Progenitor cell of endocrine pancreas (in vitro differentiated cells): ENCODE results near the gene LRP3. TPM values are rescaled to one million over a fixed set of nuclear protein-coding genes. Genes with fewer than 3 reads are reported as not detected.
A peak's percentile ranks its signal among the peaks of the same experiment; 100 is the strongest.
"Not testable (repeated sequence)": the region's sequence is repeated elsewhere in the genome, so short reads cannot be mapped to it uniquely, and the experiment has no call there.

ENCODE experiments used
- DNase-seq: peaks from one replicate; pipeline ENCODE4 v3.0.0; 2021; ENCODE audit warnings: low spot score; ENCODE audit not compliant: unreplicated experiment
- H3K27ac Mint-ChIP-seq: 2 replicates; pipeline ENCODE4 v1.8.0; 2021; ENCODE audit warnings: mild to moderate bottlenecking, moderate library complexity, mixed read lengths
- H3K27me3 Mint-ChIP-seq: 2 replicates; pipeline ENCODE4 v1.8.0; 2021; ENCODE audit warnings: mixed read lengths
- H3K36me3 Mint-ChIP-seq: 2 replicates; pipeline ENCODE4 v1.8.0; 2022; ENCODE audit warnings: mixed read lengths; ENCODE audit not compliant: insufficient read depth
- H3K4me1 Mint-ChIP-seq: 2 replicates; pipeline ENCODE4 v1.8.0; 2021; ENCODE audit warnings: low read depth, mixed read lengths
- H3K4me3 Mint-ChIP-seq: 2 replicates; pipeline ENCODE4 v1.8.0; 2021; ENCODE audit warnings: low read depth, mild to moderate bottlenecking, moderate library complexity, mixed read lengths
- H3K9me3 Mint-ChIP-seq: 2 replicates; pipeline ENCODE4 v1.8.0; 2021; ENCODE audit warnings: low read depth, mixed read lengths
- long read RNA-seq: library from polyadenylated mRNA; unstranded; transcript quantifications from one replicate; pipeline ENCODE4 v2.0.0, GENCODE V29; 2020
- total RNA-seq: library from RNA; stranded (reverse); gene quantifications from 2 replicates; pipeline ENCODE4 v1.2.1, GENCODE V29; 2021
- TF ChIP-seq, protein P1 (sequence below): fragments of 200-600 bp; sonication (generic); IDR thresholded peaks from one replicate; pipeline ENCODE4 v1.5.0; 2021; ENCODE audit warnings: antibody characterized with exemption, mild to moderate bottlenecking; ENCODE audit not compliant: unreplicated experiment

LRP3 gene, protein sequence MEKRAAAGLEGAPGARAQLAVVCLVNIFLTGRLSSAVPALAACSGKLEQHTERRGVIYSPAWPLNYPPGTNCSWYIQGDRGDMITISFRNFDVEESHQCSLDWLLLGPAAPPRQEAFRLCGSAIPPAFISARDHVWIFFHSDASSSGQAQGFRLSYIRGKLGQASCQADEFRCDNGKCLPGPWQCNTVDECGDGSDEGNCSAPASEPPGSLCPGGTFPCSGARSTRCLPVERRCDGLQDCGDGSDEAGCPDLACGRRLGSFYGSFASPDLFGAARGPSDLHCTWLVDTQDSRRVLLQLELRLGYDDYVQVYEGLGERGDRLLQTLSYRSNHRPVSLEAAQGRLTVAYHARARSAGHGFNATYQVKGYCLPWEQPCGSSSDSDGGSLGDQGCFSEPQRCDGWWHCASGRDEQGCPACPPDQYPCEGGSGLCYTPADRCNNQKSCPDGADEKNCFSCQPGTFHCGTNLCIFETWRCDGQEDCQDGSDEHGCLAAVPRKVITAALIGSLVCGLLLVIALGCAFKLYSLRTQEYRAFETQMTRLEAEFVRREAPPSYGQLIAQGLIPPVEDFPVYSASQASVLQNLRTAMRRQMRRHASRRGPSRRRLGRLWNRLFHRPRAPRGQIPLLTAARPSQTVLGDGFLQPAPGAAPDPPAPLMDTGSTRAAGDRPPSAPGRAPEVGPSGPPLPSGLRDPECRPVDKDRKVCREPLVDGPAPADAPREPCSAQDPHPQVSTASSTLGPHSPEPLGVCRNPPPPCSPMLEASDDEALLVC
- 50.1 and 51.2 TPM in 2 replicates for total RNA-seq
- long read RNA-seq, partial matches to known transcripts, result 0 of 1 reads
- long read RNA-seq, other reads (novel, unspliced or antisense), result 1 of 1 reads

DNA sequence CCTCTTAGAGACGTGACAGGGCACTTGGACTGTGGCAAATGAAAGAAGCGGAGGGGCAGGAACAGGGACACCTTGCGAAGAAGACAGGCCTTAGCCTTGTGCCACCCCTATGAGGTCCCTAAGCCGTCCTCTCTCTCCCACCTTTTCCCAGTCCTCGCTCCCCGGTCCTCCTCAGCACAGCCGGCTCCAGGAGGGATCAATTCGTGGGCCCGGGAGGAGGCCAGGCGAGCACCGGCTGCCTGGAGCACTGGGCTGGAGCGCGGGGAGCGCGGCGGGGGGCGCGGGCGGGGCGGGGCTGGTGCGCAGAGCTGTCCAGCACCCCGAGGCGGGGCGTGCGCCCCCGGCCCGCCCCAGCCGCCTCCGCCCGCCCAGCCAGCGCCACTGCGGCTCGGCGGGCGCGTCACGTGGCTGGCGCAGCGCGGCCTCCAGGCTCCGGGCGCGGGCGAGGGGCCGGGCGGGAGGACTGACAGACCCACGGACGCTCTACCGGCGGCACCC, at the start of gene LRP3:
Gene LRP3, plus strand, starts transcription at position 466 of the 498 bp plus-strand sequence. CDS start 456 bp downstream, outside the sequence.
- Mint-ChIP-seq H3K4me3 (peak within 1 kb of the TSS; percentile 85), H3K27me3 (peaks cover 38% of the 10 kb centered on the region), H3K4me1 (no peaks in the 10 kb centered on the region), H3K9me3 (no peaks in the 10 kb centered on the region), H3K27ac (peak within 1 kb of the TSS; percentile 93), H3K36me3 (peaks cover 3% of the 10 kb centered on the region)
- peak; percentile 43 for DNase-seq
- TF ChIP-seq, protein P1, sequence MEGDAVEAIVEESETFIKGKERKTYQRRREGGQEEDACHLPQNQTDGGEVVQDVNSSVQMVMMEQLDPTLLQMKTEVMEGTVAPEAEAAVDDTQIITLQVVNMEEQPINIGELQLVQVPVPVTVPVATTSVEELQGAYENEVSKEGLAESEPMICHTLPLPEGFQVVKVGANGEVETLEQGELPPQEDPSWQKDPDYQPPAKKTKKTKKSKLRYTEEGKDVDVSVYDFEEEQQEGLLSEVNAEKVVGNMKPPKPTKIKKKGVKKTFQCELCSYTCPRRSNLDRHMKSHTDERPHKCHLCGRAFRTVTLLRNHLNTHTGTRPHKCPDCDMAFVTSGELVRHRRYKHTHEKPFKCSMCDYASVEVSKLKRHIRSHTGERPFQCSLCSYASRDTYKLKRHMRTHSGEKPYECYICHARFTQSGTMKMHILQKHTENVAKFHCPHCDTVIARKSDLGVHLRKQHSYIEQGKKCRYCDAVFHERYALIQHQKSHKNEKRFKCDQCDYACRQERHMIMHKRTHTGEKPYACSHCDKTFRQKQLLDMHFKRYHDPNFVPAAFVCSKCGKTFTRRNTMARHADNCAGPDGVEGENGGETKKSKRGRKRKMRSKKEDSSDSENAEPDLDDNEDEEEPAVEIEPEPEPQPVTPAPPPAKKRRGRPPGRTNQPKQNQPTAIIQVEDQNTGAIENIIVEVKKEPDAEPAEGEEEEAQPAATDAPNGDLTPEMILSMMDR, result no peak

DNA sequence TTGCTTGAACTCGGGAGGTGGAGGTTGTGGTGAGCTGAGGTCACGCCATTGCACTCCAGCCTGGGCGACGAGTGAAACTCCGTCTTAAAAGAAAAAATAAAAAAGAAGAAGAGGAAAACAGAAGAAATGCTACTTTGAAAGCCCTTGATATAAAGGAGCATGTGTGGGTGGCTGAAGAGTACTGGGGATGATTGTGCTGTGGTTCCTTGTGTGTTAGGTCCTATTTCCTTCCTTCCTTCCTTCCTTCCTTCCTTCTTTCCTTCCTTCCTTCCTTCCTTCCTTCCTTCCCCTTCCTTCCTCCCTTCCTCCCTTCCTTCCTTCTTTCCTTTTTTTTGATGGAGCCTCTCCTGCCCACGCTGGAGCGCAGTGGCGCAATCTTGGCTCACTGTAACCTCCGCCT, 47.9 kb upstream of the LRP3 start:
- Mint-ChIP-seq H3K36me3 (no peaks in the 10 kb centered on the region), H3K4me3 (no peak overlapping the region), H3K4me1 (no peaks in the 10 kb centered on the region), H3K27ac (no peak overlapping the region), H3K27me3 (peaks cover 7% of the 10 kb centered on the region), H3K9me3 (no peaks in the 10 kb centered on the region)
- no peak for DNase-seq
- TF ChIP-seq, protein P1, result no peak

DNA sequence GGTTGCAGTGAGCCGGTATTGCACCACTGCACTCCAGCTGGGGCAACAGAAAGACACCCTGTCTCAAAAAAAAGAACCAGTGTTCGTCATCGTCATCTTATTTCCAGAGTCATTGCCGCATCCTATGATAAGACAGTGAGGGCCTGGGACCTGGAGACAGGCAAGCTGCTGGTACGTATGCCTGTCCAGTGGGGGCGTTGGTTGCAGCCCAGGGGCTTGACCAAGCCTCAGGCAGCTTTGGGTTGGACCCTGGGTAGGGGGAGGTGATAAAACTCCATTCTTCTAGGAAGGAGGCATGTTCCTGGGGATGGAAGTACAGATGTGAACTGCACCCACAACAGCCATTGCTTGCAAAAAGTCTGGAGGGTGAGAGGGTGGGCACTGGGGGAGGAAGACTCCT, 46.6 kb upstream of the LRP3 start:
- DNase-seq, result no peak
- Mint-ChIP-seq H3K4me3 (no peak overlapping the region), H3K4me1 (no peaks in the 10 kb centered on the region), H3K27me3 (peaks cover 3% of the 10 kb centered on the region), H3K9me3 (no peaks in the 10 kb centered on the region), H3K36me3 (no peaks in the 10 kb centered on the region), H3K27ac (no peak overlapping the region)
- TF ChIP-seq, protein P1, result no peak

GRCh38 chr19:33150852-33151518, 43.1 kb upstream of the LRP3 start:
- Mint-ChIP-seq H3K9me3 (no peaks in the 10 kb centered on the region), H3K4me1 (no peaks in the 10 kb centered on the region), H3K36me3 (no peaks in the 10 kb centered on the region), H3K27ac (no peak overlapping the region), H3K4me3 (no peak overlapping the region), H3K27me3 (peaks cover 3% of the 10 kb centered on the region)
- TF ChIP-seq, protein P1, result no peak
- DNase-seq, result no peak

- TF ChIP-seq, protein P1, result no peak
Observed at GRCh38 chr19:33152176-33152575, 42.0 kb upstream of the LRP3 start.

DNA sequence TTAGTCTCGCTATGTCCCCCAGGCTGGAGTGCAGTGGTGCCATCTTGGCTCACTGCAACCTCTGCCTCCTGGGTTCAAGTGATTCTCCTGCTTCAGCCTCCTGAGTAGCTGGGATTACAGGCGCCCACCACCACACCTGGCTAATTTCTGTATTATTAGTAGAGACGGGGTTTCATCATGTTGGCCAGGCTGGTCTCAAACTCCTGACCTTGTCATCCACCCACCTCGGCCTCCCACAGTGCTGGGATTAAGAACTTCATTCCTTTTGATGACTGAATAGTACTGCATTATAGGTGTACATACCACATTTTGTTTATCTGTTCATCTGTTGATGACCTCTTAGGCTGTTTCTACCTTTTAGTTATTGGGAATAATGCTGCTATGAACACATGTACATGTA, 41.5 kb upstream of the LRP3 start:
- H3K27me3 Mint-ChIP-seq, H3K36me3 Mint-ChIP-seq, H3K4me3 Mint-ChIP-seq, DNase-seq, H3K4me1 Mint-ChIP-seq, H3K9me3 Mint-ChIP-seq, H3K27ac Mint-ChIP-seq: not testable (repeated sequence)

More at GRCh38 chr19:33152176-33152575, 42.0 kb upstream of the LRP3 start:
- no peak overlapping the region for H3K4me3 Mint-ChIP-seq
- DNase-seq, result no peak
- H3K36me3 Mint-ChIP-seq, result no peaks in the 10 kb centered on the region
- H3K27me3 Mint-ChIP-seq, result peaks cover 3% of the 10 kb centered on the region
- no peak overlapping the region for H3K27ac Mint-ChIP-seq
- no peaks in the 10 kb centered on the region for H3K9me3 Mint-ChIP-seq
- H3K4me1 Mint-ChIP-seq, result no peaks in the 10 kb centered on the region

GRCh38 chr19:33154313-33154712, 39.8 kb upstream of the LRP3 start:
- not testable (repeated sequence) for H3K27me3 Mint-ChIP-seq, H3K27ac Mint-ChIP-seq, H3K4me1 Mint-ChIP-seq, H3K4me3 Mint-ChIP-seq, H3K36me3 Mint-ChIP-seq, DNase-seq, H3K9me3 Mint-ChIP-seq
